Muscle of arm (tissue), 12 donors: ENCODE measurements around the gene ZNF275. TPM values are rescaled to one million over a fixed set of nuclear protein-coding genes. Genes with fewer than 3 reads are reported as not detected.
"Not testable (repeated sequence)": the region's sequence is repeated elsewhere in the genome, so short reads cannot be mapped to it uniquely, and the experiment has no call there.

Experiments
- DNase-seq: peaks from one replicate; pipeline ENCODE4 v3.0.0-alpha.2; 2013
- polyA plus RNA-seq, 12 donors: library from polyadenylated mRNA; unstranded; fragments of 120-200 nt; gene quantifications; one replicate each; pipeline ENCODE4 v1.2.1, GENCODE V29; 2013; ENCODE audit not compliant: insufficient read length in 12 of 12

Gene ZNF275
- polyA plus RNA-seq, 12 donors = 7.6 to 9.7 (median 8.5) TPM; not detected in 1

- DNase-seq = not testable (repeated sequence)
These were observed 51.0 kb downstream of the ZNF275 start for GRCh38 chrX:153384973-153385372.

GRCh38 chrX:153386097-153386496, 52.1 kb downstream of the ZNF275 start:
- no peak for DNase-seq

GRCh38 chrX:153387345-153387744, 53.4 kb downstream of the ZNF275 start:
- no peak for DNase-seq

GRCh38 chrX:153387987-153388721, 54.2 kb downstream of the ZNF275 start:
- DNase-seq = no peak

- no peak for DNase-seq
These were observed 54.9 kb downstream of the ZNF275 start for GRCh38 chrX:153388722-153389459.

GRCh38 chrX:153389460-153389768, 55.5 kb downstream of the ZNF275 start:
- not testable (repeated sequence) for DNase-seq

GRCh38 chrX:153392642-153393321, 58.8 kb downstream of the ZNF275 start:
- DNase-seq = no peak

- DNase-seq = no peak
These were observed 60.7 kb downstream of the ZNF275 start for GRCh38 chrX:153394612-153395011.

GRCh38 chrX:153395613-153396319, 61.8 kb downstream of the ZNF275 start:
- DNase-seq = no peak

- DNase-seq = no peak
These were observed 62.6 kb downstream of the ZNF275 start for GRCh38 chrX:153396320-153397195.

GRCh38 chrX:153397256-153397960, 63.5 kb downstream of the ZNF275 start:
- no peak for DNase-seq

GRCh38 chrX:153398275-153398960, 64.5 kb downstream of the ZNF275 start:
- DNase-seq = no peak

GRCh38 chrX:153400146-153401132, 66.5 kb downstream of the ZNF275 start:
- DNase-seq = no peak

- DNase-seq = no peak
These were observed 67.3 kb downstream of the ZNF275 start, which contains the start of gene PNMA6E for GRCh38 chrX:153401133-153401764. PNMA6E (minus strand) TSS chrX:153401350; CDS start chrX:153398849, 2,501 bp downstream.
